Neural progenitor cell (in vitro differentiated cells): Measurements from ENCODE around the gene DMXL2. TPM values are rescaled to one million over a fixed set of nuclear protein-coding genes. Genes with fewer than 3 reads are reported as not detected.

ENCODE experiments used
- DNase-seq: peaks from one replicate; pipeline ENCODE4 v3.0.0-alpha.2; 2016; ENCODE audit warnings: low spot score
- H2AFZ ChIP-seq: fragments of 200-600 bp; sonication (generic); replicated peaks from 2 replicates; pipeline ENCODE4 v1.6.1; 2016; ENCODE audit warnings: antibody characterized with exemption
- H3F3A ChIP-seq: fragments of 200-600 bp; sonication (generic); 2 replicates; pipeline ENCODE4 v1.6.1; 2016; ENCODE audit warnings: antibody characterized with exemption, low read depth
- H3K27ac ChIP-seq: fragments of 200-600 bp; sonication (generic); 2 replicates; pipeline ENCODE4 v1.5.1; 2016; ENCODE audit warnings: mild to moderate bottlenecking
- H3K27me3 ChIP-seq: fragments of 200-600 bp; sonication (generic); 2 replicates; pipeline ENCODE4 v1.6.1; 2016; ENCODE audit warnings: mild to moderate bottlenecking, moderate library complexity
- H3K36me3 ChIP-seq: fragments of 200-600 bp; sonication (generic); 2 replicates; pipeline ENCODE4 v1.5.1; 2016
- H3K4me1 ChIP-seq: fragments of 200-600 bp; sonication (generic); 2 replicates; pipeline ENCODE4 v1.6.1; 2016; ENCODE audit warnings: mixed run types
- H3K4me2 ChIP-seq: fragments of 200-600 bp; sonication (generic); 2 replicates; pipeline ENCODE4 v1.6.1; 2016
- H3K4me3 ChIP-seq: fragments of 200-600 bp; sonication (generic); 2 replicates; pipeline ENCODE4 v1.5.1; 2016
- H3K79me2 ChIP-seq: fragments of 200-600 bp; sonication (generic); 2 replicates; pipeline ENCODE4 v1.6.1; 2016; ENCODE audit warnings: low read depth
- H3K9ac ChIP-seq: fragments of 200-600 bp; sonication (generic); 2 replicates; pipeline ENCODE4 v1.6.1; 2016
- H3K9me3 ChIP-seq: fragments of 200-600 bp; sonication (generic); 2 replicates; pipeline ENCODE4 v1.5.1; 2016; ENCODE audit warnings: low read depth
- H4K20me1 ChIP-seq: fragments of 200-600 bp; sonication (generic); 2 replicates; pipeline ENCODE4 v1.6.1; 2016; ENCODE audit warnings: low read depth
- H3K27ac Mint-ChIP-seq: 3 replicates; pipeline ENCODE4 v1.8.0; 2021; ENCODE audit warnings: mixed read lengths
- H3K27me3 Mint-ChIP-seq: 2 replicates; pipeline ENCODE4 v1.8.0; 2022; ENCODE audit warnings: low read depth, mild to moderate bottlenecking, inconsistent platforms, moderate library complexity, mixed read lengths; ENCODE audit not compliant: insufficient read depth
- H3K36me3 Mint-ChIP-seq: 3 replicates; pipeline ENCODE4 v1.8.0; 2021; ENCODE audit warnings: mixed read lengths
- H3K4me1 Mint-ChIP-seq: 3 replicates; pipeline ENCODE4 v1.8.0; 2021; ENCODE audit warnings: mixed read lengths
- H3K4me3 Mint-ChIP-seq: 3 replicates; pipeline ENCODE4 v1.8.0; 2021; ENCODE audit warnings: mild to moderate bottlenecking, moderate library complexity, mixed read lengths
- H3K9me3 Mint-ChIP-seq: 3 replicates; pipeline ENCODE4 v1.8.0; 2020; ENCODE audit warnings: mixed read lengths
- CTCF ChIP-seq: fragments of 200-600 bp; sonication (generic); IDR thresholded peaks from 2 replicates; pipeline ENCODE4 v1.5.1; 2017; ENCODE audit warnings: antibody characterized with exemption, mild to moderate bottlenecking
- EZH2 ChIP-seq: fragments of 200-600 bp; sonication (generic); IDR thresholded peaks from 2 replicates; pipeline ENCODE4 v1.6.1; 2017; ENCODE audit warnings: antibody characterized with exemption, mild to moderate bottlenecking, moderate library complexity
- EZH2phosphoT487 ChIP-seq: fragments of 200-600 bp; sonication (generic); IDR thresholded peaks from 2 replicates; pipeline ENCODE4 v1.6.1; 2017; ENCODE audit warnings: antibody characterized with exemption
- total RNA-seq: library from RNA; depleted of rRNA; stranded (reverse); fragments of >200 nt; gene quantifications from 2 replicates; pipeline ENCODE4 v1.2.3, GENCODE V29; 2015; ENCODE audit warnings: low replicate concordance

The DMXL2 gene
- total RNA-seq, 1 donor from 2014 or later = 124 TPM

GRCh38 chr15:51526955-51527354 lies 95.6 kb downstream of the DMXL2 start:
- Mint-ChIP-seq H3K4me1 (no peaks in the 10 kb centered on the region), H3K27ac (no peak overlapping the region), H3K9me3 (peaks cover 33% of the 10 kb centered on the region), H3K27me3 (peaks cover 5% of the 10 kb centered on the region), H3K36me3 (peaks cover 52% of the 10 kb centered on the region), H3K4me3 (no peak overlapping the region)
- no peak overlapping the region for H3K27ac ChIP-seq
- no peak overlapping the region for H3K4me3 ChIP-seq
- DNase-seq = no peak
- H3K4me2 ChIP-seq = no peak overlapping the region
- H3K79me2 ChIP-seq = no peaks in the 10 kb centered on the region
- no peaks in the 10 kb centered on the region for H3K9me3 ChIP-seq
- H3K27me3 ChIP-seq = no peaks in the 10 kb centered on the region
- H4K20me1 ChIP-seq = no peaks in the 10 kb centered on the region
- TF ChIP-seq EZH2phosphoT487 (no peak), CTCF (no peak), EZH2 (no peak)
- H3K36me3 ChIP-seq = peaks cover 18% of the 10 kb centered on the region
- no peak overlapping the region for H3K9ac ChIP-seq
- H2AFZ ChIP-seq = no peak overlapping the region
- H3F3A ChIP-seq = no peaks in the 10 kb centered on the region
- H3K4me1 ChIP-seq = no peaks in the 10 kb centered on the region

GRCh38 chr15:51524376-51524775 lies 98.2 kb downstream of the DMXL2 start:
- H2AFZ ChIP-seq = no peak overlapping the region
- TF ChIP-seq EZH2 = no peak
- TF ChIP-seq EZH2phosphoT487 = no peak
- TF ChIP-seq CTCF = no peak
- H4K20me1 ChIP-seq = no peaks in the 10 kb centered on the region
- no peak overlapping the region for H3K4me3 ChIP-seq
- H3K9ac ChIP-seq = no peak overlapping the region
- H3K4me1 ChIP-seq = no peaks in the 10 kb centered on the region
- Mint-ChIP-seq H3K27me3 (peaks cover 5% of the 10 kb centered on the region), H3K27ac (no peak overlapping the region), H3K9me3 (peaks cover 20% of the 10 kb centered on the region), H3K4me3 (no peak overlapping the region), H3K4me1 (no peaks in the 10 kb centered on the region), H3K36me3 (peaks cover 30% of the 10 kb centered on the region)
- no peaks in the 10 kb centered on the region for H3K9me3 ChIP-seq
- H3K36me3 ChIP-seq = peaks cover 18% of the 10 kb centered on the region
- H3K4me2 ChIP-seq = no peak overlapping the region
- no peak for DNase-seq
- H3K27ac ChIP-seq = no peak overlapping the region
- no peaks in the 10 kb centered on the region for H3K27me3 ChIP-seq
- H3F3A ChIP-seq = no peaks in the 10 kb centered on the region
- H3K79me2 ChIP-seq = no peaks in the 10 kb centered on the region

- Histone ChIP-seq H3K27me3 (no peaks in the 10 kb centered on the region), H3K27ac (no peak overlapping the region), H4K20me1 (no peaks in the 10 kb centered on the region), H3K36me3 (no peaks in the 10 kb centered on the region), H3K9me3 (no peaks in the 10 kb centered on the region), H3K9ac (no peak overlapping the region), H3K4me3 (no peak overlapping the region), H3K4me2 (no peak overlapping the region), H3K4me1 (no peaks in the 10 kb centered on the region), H3F3A (no peaks in the 10 kb centered on the region), H2AFZ (no peak overlapping the region), H3K79me2 (no peaks in the 10 kb centered on the region)
- no peak overlapping the region for H3K4me3 Mint-ChIP-seq
- no peak for TF ChIP-seq EZH2
- TF ChIP-seq EZH2phosphoT487 = no peak
- TF ChIP-seq CTCF = no peak
- H3K4me1 Mint-ChIP-seq = no peaks in the 10 kb centered on the region
- H3K36me3 Mint-ChIP-seq = peaks cover 13% of the 10 kb centered on the region
- no peak for DNase-seq
- no peaks in the 10 kb centered on the region for H3K27me3 Mint-ChIP-seq
- H3K9me3 Mint-ChIP-seq = peaks cover 1% of the 10 kb centered on the region
- H3K27ac Mint-ChIP-seq = no peak overlapping the region
These were observed 106.3 kb downstream of the DMXL2 start for GRCh38 chr15:51516291-51516690.

- H3K79me2 ChIP-seq = no peaks in the 10 kb centered on the region
- Mint-ChIP-seq H3K4me3 (no peak overlapping the region), H3K4me1 (no peaks in the 10 kb centered on the region), H3K27ac (no peak overlapping the region), H3K9me3 (peaks cover 2% of the 10 kb centered on the region), H3K36me3 (peaks cover 12% of the 10 kb centered on the region), H3K27me3 (no peaks in the 10 kb centered on the region)
- H3K27ac ChIP-seq = no peak overlapping the region
- H2AFZ ChIP-seq = no peak overlapping the region
- no peaks in the 10 kb centered on the region for H3K9me3 ChIP-seq
- no peaks in the 10 kb centered on the region for H3F3A ChIP-seq
- no peaks in the 10 kb centered on the region for H4K20me1 ChIP-seq
- H3K36me3 ChIP-seq = no peaks in the 10 kb centered on the region
- H3K27me3 ChIP-seq = no peaks in the 10 kb centered on the region
- no peak for TF ChIP-seq EZH2
- no peak for TF ChIP-seq CTCF
- no peak for TF ChIP-seq EZH2phosphoT487
- H3K9ac ChIP-seq = no peak overlapping the region
- H3K4me1 ChIP-seq = no peaks in the 10 kb centered on the region
- no peak overlapping the region for H3K4me3 ChIP-seq
- no peak for DNase-seq
- H3K4me2 ChIP-seq = no peak overlapping the region
These were observed 117.3 kb downstream of the DMXL2 start for GRCh38 chr15:51505251-51505650.
